Stimulated activated CD8-positive, alpha-beta memory T cell treated with anti-CD3 and anti-CD28 coated beads, Interleukin-15, amount 100 ng/mL, for 48 hours (primary cell): Measurements from ENCODE around the gene IFNLR1.

ENCODE experiments used
- DNase-seq, 2 donors: peaks; one replicate each; pipeline ENCODE4 v3.0.0-alpha.2; 2020; ENCODE audit warnings: low read depth in 2 of 2

Gene IFNLR1

GRCh38 chr1:24205345-24206082, 18.4 kb upstream of the IFNLR1 start:
- no peak for DNase-seq

DNA sequence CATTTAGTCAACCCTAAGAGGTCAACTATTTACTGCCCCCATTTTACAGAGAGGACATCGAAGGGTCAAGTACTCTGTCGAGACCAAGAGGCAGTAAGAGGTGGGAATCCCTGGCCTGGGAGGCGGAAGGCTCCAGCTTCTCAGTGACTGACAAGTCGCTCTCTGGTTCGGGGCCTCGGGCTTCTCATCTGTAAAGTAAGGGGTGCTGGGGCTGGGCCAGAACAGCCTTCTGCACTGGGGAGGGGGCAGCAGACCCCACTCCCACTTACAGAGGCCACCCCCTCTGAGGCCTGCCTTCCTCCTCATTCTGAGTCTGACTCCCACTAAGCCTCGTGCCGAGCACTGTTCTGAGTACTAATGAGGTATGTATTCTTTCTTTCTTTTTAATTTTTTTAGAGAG, 17.0 kb upstream of the IFNLR1 start:
- DNase-seq: no peak

- DNase-seq: no peak
Measured at GRCh38 chr1:24203404-24203803, 16.3 kb upstream of the IFNLR1 start.

- no peak for DNase-seq
Measured at GRCh38 chr1:24202987-24203386, 15.9 kb upstream of the IFNLR1 start.

DNA sequence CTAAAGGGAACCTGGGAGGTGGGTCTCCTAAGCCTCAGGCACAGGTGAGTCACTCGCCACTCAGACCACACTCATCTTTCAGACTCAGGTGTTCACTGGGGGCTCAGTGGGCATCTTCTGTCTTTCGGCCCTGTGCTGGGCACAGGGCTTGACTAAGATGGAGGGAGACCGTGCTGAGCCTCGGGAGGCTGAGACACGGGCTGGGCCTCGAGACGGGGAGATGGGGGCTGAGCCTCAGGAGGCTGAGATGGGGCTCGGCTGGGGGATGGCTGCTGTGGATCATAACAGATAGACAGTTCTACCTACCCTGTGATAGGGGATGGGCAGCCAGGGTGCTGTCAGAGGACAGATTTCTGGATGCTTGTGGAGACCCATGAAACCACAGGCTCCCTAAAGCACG, 15.5 kb upstream of the IFNLR1 start:
- no peak for DNase-seq

GRCh38 chr1:24201941-24202440, 14.9 kb upstream of the IFNLR1 start:
- no peak for DNase-seq

DNA sequence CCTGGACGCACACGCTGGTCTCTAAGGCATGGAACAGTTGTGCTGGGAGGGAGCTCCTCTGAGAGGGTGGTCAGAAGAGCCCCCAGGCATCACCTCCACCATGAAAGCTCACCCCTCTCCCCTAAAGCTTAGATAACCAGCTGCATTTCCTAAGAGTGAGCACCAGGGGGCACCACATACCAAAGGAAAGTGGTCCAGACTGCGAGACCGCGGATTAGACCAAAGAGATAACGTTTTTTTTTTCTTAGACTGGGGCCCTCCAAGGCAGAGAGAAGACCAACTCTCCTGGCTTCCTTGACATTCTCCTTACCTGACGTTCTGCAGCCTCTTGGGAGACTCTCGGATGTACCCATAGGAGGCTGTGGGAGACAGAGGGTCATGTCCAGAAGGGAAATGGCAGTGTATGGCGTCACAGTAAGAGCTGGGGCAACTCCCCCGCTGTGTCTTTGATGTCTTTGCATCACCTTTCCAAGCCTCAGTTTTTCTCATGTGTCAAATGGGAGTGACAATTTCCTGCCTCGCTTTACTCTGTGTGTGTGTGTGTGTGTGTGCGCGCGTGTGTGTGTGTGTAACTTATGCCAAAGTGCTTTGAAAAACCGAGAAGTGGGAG, 12.3 kb upstream of the IFNLR1 start:
- DNase-seq: peak in 1 of 2 donors; percentile 47

DNA sequence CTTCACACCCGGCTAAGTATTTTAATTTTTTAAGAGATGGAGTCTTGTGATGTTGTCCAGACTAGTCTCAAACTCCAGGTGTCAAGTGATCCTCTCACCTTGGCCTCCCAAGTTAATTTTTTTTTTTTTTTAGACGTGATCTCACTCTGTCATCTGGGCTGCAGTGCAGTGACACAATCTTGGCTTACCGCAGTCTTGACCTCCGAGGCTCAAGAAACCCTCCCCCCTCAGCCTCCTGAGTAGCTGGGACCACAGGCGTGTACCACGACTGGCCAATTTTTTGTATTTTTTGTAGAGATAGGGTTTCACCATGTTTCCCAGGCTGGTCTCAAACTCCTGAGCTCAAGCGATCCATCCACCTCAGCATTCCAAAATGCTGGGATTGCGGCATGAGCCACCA, 11.7 kb upstream of the IFNLR1 start:
- DNase-seq: no peak

- DNase-seq: no peak
Measured at GRCh38 chr1:24195874-24196273, 8.8 kb upstream of the IFNLR1 start.

GRCh38 chr1:24195136-24195535, 8.0 kb upstream of the IFNLR1 start:
- DNase-seq: no peak

- DNase-seq: no peak
Measured at GRCh38 chr1:24193046-24193445, 6.0 kb upstream of the IFNLR1 start.

DNA sequence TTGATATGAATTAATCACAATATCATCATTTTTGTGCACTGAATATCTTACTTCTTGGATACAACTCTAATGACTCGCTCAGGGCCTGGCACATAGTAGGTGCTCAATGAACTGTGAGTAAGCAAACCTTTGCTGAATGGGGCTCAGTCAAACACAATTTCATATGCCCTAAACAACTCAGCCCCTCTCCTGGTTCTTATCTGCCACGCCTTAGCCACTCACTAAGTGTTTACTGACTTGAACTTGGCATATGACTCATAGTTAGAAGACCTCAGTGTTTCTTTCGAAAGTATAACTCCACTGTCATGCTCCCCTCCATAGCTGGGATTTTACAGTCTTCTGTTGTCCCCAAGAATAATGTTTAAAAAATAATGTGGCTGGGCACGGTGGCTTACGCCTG, 4.8 kb upstream of the IFNLR1 start:
- DNase-seq: no peak

GRCh38 chr1:24190983-24191461, 3.9 kb upstream of the IFNLR1 start:
- DNase-seq: no peak

- no peak for DNase-seq
Measured at GRCh38 chr1:24189528-24189927, 2.4 kb upstream of the IFNLR1 start.

DNA sequence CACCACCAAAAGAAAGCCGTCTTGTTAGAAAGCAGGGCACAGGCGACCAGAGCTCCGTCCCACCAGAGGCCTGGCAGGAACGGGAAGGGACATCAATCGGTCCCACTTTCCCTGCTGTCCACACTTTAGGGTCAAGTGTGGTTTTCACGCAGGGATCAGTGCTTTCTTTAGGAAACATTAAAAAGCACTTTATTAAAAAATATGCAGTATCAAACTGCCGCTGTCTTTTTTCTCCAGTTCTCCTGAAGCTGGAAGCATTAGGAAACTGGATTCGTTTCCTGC, 437 bp downstream of the IFNLR1 start:
- no peak for DNase-seq

- no peak for DNase-seq
Measured at GRCh38 chr1:24186031-24186710, 918 bp downstream of the IFNLR1 start.

- no peak for DNase-seq
Measured at GRCh38 chr1:24185076-24185475, 2.0 kb downstream of the IFNLR1 start.

DNA sequence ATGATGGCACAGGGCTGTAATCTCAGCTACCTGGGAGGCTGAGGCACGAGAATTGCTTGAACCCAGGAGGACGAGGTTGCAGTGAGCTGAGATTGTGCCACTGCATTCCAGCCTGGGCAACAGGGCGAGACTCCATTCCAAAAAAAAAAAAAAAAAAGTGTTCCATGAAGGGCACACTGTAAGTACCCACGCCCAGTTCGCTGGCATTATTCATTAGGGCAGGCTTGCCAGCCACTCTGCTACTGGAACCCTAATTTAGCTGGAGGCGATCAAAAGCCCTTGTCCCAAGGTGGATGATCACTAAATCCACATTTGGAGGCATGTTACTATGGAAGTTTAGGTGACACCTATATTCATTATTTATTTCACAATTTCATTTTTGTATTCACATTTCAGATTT, 5.0 kb downstream of the IFNLR1 start:
- DNase-seq: no peak

DNA sequence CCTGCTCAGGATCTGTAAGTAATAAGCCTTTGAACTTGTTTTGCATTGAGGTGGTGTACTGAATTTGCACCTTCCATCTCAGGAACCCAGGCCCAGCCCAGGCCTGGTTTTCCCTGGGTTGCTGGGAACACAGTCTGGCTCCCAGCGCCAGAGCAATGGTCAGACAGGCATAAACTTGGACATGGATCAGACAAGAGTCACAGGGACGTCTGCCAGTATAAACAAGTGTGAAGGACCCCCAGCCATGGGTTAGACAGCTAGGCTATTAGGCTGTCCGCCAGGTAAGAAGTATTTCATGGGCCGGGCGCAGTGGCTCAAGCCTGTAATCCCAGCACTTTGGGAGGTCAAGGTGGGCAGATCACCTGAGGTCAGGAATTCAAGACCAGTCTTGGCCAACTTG, 5.5 kb downstream of the IFNLR1 start:
- DNase-seq: no peak

DNA sequence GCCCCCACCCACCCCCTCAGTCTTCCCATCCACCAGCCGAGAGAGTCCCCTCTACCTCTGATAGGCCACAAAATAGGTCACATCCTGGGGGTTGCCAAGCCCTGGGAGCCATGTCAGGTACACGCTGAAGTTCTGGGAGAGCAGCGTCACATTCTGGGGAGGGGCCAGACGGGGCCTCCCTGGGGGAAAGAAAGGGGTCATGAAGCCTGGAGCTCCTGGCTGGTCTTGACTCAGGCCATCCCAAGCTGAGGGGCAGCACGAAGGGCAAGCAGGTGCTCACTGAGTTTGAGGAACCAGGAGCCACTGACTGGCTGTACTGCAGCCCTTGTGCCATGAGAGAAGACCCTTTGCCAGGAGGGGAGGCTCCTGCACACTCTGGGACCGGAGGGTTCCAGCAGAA, 6.4 kb downstream of the IFNLR1 start:
- DNase-seq: no peak

DNA sequence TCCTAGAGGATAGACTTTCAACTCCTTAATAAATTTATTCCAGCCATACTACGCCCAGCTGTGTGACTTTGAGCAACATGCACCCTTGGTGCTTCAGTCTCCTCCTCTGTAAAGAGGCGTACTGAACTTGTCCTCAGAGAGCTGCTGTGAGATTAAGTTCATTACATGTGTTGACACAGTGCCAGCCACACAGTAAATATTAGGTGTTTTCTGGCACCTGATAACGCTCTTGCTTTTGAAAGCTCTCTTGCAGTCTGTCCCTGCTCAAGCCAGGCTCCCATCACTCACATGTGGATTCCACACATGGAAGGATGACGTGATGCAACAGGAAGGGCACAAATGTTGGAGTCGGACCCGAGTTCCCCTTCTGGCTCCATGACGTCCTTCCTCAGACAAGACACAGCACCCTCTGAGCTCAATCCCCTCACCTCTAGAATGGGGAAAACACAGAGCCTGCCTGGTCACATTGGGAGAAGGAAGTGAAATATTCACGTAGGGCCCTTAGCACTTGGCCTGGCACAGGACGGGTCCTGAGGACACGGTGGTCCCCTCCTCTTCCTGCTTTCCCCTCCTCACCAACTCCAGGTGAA, 7.7 kb downstream of the IFNLR1 start:
- no peak for DNase-seq

DNA sequence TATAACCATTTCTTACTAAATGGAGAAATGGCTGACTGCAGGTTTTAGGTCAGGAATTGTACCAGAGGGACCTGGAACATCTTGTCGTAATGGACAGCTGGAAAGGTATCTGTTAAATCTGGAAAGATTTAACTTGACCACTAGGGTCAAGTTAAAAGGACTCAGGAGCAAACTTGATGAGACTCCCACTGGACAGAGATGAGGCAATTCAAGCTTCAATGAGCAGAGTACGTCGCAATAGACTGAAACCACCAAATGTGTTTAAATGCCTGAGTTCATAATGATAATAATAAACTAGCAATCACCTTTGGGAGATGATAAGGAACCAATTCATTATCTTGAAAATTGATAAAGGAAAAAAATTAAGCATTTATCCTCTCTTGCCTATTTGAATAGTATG, 8.7 kb downstream of the IFNLR1 start:
- no peak for DNase-seq

- DNase-seq: no peak
Measured at GRCh38 chr1:24177161-24177560, 9.9 kb downstream of the IFNLR1 start.
